Calu3 (cell line): ENCODE results near the gene DPYD. TPM values are rescaled to one million over a fixed set of nuclear protein-coding genes. Genes with fewer than 3 reads are reported as not detected.

Source experiments
- BruUV-seq: library from RNA; stranded (reverse); fragments of 400-500 nt; replicated peaks from 2 replicates; lab custom pipeline; 2021; lab: Mats Ljungman, UMichigan
- CTCF ChIA-PET: fragments of 300-600 bp; sonication (Branson Sonifier 250); formaldehyde crosslinking; loops from one replicate; lab custom pipeline; 2022; ENCODE audit warnings: antibody characterized with exemption; lab: Charles Lee
- DNase-seq: peaks from one replicate; pipeline ENCODE4 v3.0.0; 2022
- H3K27ac Mint-ChIP-seq: one replicate; pipeline ENCODE4 v1.8.0; 2022; ENCODE audit warnings: mixed read lengths; ENCODE audit not compliant: unreplicated experiment
- H3K27me3 Mint-ChIP-seq: one replicate; pipeline ENCODE4 v1.8.0; 2022; ENCODE audit warnings: mixed read lengths; ENCODE audit not compliant: unreplicated experiment
- H3K36me3 Mint-ChIP-seq: one replicate; pipeline ENCODE4 v1.8.0; 2022; ENCODE audit warnings: mild to moderate bottlenecking, moderate library complexity, mixed read lengths; ENCODE audit not compliant: insufficient read depth, unreplicated experiment
- H3K4me1 Mint-ChIP-seq: one replicate; pipeline ENCODE4 v1.8.0; 2022; ENCODE audit warnings: mild to moderate bottlenecking, low read depth, mixed read lengths; ENCODE audit not compliant: unreplicated experiment
- H3K4me3 Mint-ChIP-seq: one replicate; pipeline ENCODE4 v1.8.0; 2022; ENCODE audit warnings: mild to moderate bottlenecking, low read depth, moderate library complexity, mixed read lengths; ENCODE audit not compliant: unreplicated experiment
- H3K9me3 Mint-ChIP-seq: one replicate; pipeline ENCODE4 v1.8.0; 2022; ENCODE audit warnings: low read depth, mixed read lengths; ENCODE audit not compliant: unreplicated experiment
- CTCF ChIP-seq: fragments of 200-600 bp; IDR thresholded peaks from one replicate; pipeline ENCODE4 v1.8.0; 2022; ENCODE audit warnings: antibody characterized with exemption; ENCODE audit not compliant: unreplicated experiment
- intact Hi-C: fragments of 100-400 bp; cut with micrococcal nuclease; formaldehyde crosslinking; loops from one replicate; pipeline ENCODE4 v1.10.0; 2022; ENCODE audit not compliant: unreplicated experiment
- total RNA-seq: library from RNA; stranded (reverse); gene quantifications from 2 replicates; pipeline ENCODE4 v1.2.3, GENCODE V29; 2022

Gene DPYD
- total RNA-seq, 1 experiment from 2014 or later = 15.6 TPM

- no peaks in the 10 kb centered on the region for H3K27me3 Mint-ChIP-seq
- no peak for TF ChIP-seq CTCF
- no peak overlapping the region for H3K4me3 Mint-ChIP-seq
- H3K9me3 Mint-ChIP-seq = no peaks in the 10 kb centered on the region
- no peak overlapping the region for H3K27ac Mint-ChIP-seq
- H3K36me3 Mint-ChIP-seq = no peaks in the 10 kb centered on the region
- no TSS peak for BruUV-seq
- H3K4me1 Mint-ChIP-seq = no peaks in the 10 kb centered on the region
- DNase-seq = no peak
- intact Hi-C loops = no loop called here
- CTCF ChIA-PET = no interaction called here
Measured at GRCh38 chr1:97089173-97089572, 831.7 kb downstream of the DPYD start.

- no TSS peak for BruUV-seq
- no peak overlapping the region for H3K4me3 Mint-ChIP-seq
- H3K27me3 Mint-ChIP-seq = no peaks in the 10 kb centered on the region
- intact Hi-C loops = no loop called here
- no peaks in the 10 kb centered on the region for H3K9me3 Mint-ChIP-seq
- CTCF ChIA-PET = no interaction called here
- no peak overlapping the region for H3K27ac Mint-ChIP-seq
- no peaks in the 10 kb centered on the region for H3K4me1 Mint-ChIP-seq
- no peak for TF ChIP-seq CTCF
- DNase-seq = no peak
- no peaks in the 10 kb centered on the region for H3K36me3 Mint-ChIP-seq
Measured at GRCh38 chr1:97088391-97088790, 832.4 kb downstream of the DPYD start.

- CTCF ChIA-PET = no interaction called here
- Mint-ChIP-seq H3K27ac (no peak overlapping the region), H3K36me3 (no peaks in the 10 kb centered on the region), H3K4me3 (no peak overlapping the region), H3K4me1 (no peaks in the 10 kb centered on the region), H3K27me3 (no peaks in the 10 kb centered on the region), H3K9me3 (no peaks in the 10 kb centered on the region)
- intact Hi-C loops = no loop called here
- no peak for TF ChIP-seq CTCF
- no peak for DNase-seq
- BruUV-seq = no TSS peak
Measured at GRCh38 chr1:97084546-97084945, 836.3 kb downstream of the DPYD start.

- intact Hi-C loops = no loop called here
- Mint-ChIP-seq H3K27ac (no peak overlapping the region), H3K4me1 (no peaks in the 10 kb centered on the region), H3K27me3 (no peaks in the 10 kb centered on the region), H3K4me3 (no peak overlapping the region), H3K36me3 (no peaks in the 10 kb centered on the region), H3K9me3 (no peaks in the 10 kb centered on the region)
- CTCF ChIA-PET = no interaction called here
- no peak for TF ChIP-seq CTCF
- no peak for DNase-seq
- no TSS peak for BruUV-seq
Measured at GRCh38 chr1:97082160-97082848, 838.5 kb downstream of the DPYD start.
